ACC112 (cell line): ENCODE data around the gene PGK1.
"Not testable (repeated sequence)": the region's sequence is repeated elsewhere in the genome, so short reads cannot be mapped to it uniquely, and the experiment has no call there.

Experiments
- H2AFZ ChIP-seq: fragments of 200-600 bp; sonication (generic); one replicate; pipeline ENCODE4 v1.6.0; 2017; ENCODE audit warnings: antibody characterized with exemption, low read length; ENCODE audit not compliant: unreplicated experiment
- H3K27ac ChIP-seq: fragments of 200-600 bp; sonication (generic); 2 replicates; pipeline ENCODE4 v1.5.1; 2014; ENCODE audit warnings: low read depth, mild to moderate bottlenecking, antibody characterized with exemption, low read length, moderate library complexity
- H3K27me3 ChIP-seq: fragments of 200-600 bp; sonication (generic); 2 replicates; pipeline ENCODE4 v1.6.1; 2014; ENCODE audit warnings: mild to moderate bottlenecking, antibody characterized with exemption, low read length, moderate library complexity, mixed read lengths; ENCODE audit not compliant: insufficient read depth
- H3K36me3 ChIP-seq: fragments of 200-600 bp; sonication (generic); 2 replicates; pipeline ENCODE4 v1.6.1; 2016; ENCODE audit warnings: mild to moderate bottlenecking, antibody characterized with exemption, low read length, moderate library complexity, mixed read lengths; ENCODE audit not compliant: insufficient read depth
- H3K4me1 ChIP-seq: fragments of 200-600 bp; sonication (generic); one replicate; pipeline ENCODE4 v1.6.1; 2016; ENCODE audit warnings: low read length, mixed read lengths; ENCODE audit not compliant: insufficient read depth, unreplicated experiment, control insufficient read depth
- H3K4me3 ChIP-seq: fragments of 200-600 bp; sonication (generic); 2 replicates; pipeline ENCODE4 v1.5.1; 2014; ENCODE audit warnings: mild to moderate bottlenecking, low read depth, low read length
- H3K79me2 ChIP-seq: fragments of 200-600 bp; sonication (generic); one replicate; pipeline ENCODE4 v1.6.0; 2016; ENCODE audit warnings: low read length; ENCODE audit not compliant: control insufficient read depth, unreplicated experiment, insufficient read depth

PGK1 gene

GRCh38 chrX:78116766-78117165 is 12.7 kb downstream of the PGK1 start:
- Histone ChIP-seq H3K79me2 (peaks cover 94% of the 10 kb centered on the region), H3K4me3 (no peak overlapping the region), H3K27ac (no peak overlapping the region), H3K36me3 (peaks cover 52% of the 10 kb centered on the region), H3K4me1 (peaks cover 12% of the 10 kb centered on the region), H3K27me3 (no peaks in the 10 kb centered on the region), H2AFZ (no peak overlapping the region)

GRCh38 chrX:78118628-78119027 is 14.6 kb downstream of the PGK1 start:
- peaks cover 49% of the 10 kb centered on the region for H3K36me3 ChIP-seq
- peaks cover 13% of the 10 kb centered on the region for H3K4me1 ChIP-seq
- H2AFZ ChIP-seq, result no peak overlapping the region
- H3K79me2 ChIP-seq, result peaks cover 84% of the 10 kb centered on the region
- H3K4me3 ChIP-seq, result no peak overlapping the region
- no peaks in the 10 kb centered on the region for H3K27me3 ChIP-seq
- no peak overlapping the region for H3K27ac ChIP-seq

DNA sequence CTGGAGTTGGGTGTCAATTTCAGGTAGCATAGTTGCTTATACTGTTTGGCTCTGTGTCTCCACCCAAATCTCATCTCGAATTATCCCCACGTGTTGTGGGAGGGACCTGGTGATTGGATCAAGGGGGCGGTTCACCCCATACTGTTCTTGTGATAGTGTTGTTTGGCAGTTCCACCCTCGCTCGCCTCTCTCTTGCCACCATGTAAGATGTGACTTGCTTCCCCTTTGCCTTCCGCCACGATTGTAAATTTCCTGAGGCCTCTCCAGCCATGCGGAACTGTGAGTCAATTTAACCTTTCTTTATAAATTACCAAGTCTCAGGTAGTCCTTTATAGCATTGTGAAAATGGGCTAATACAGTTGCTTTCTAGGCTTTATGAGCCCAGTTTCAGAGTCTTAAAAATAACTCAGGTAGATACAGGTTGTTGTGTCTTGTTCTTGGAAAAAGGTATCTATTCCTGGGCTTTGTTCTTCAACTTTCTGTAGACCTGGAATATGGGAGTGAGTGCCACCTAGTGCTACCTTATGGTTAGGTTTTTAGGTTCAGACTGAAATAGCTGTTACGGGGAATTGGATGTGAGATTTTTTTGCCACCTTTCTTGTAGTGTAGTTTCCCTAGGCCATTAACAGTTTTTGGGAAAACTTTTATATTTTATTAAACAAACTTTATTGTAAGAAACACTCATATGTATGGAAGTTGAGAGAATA is 15.6 kb downstream of the PGK1 start:
- Histone ChIP-seq H3K27me3 (no peaks in the 10 kb centered on the region), H3K27ac (no peak overlapping the region), H3K79me2 (peaks cover 77% of the 10 kb centered on the region), H3K36me3 (peaks cover 53% of the 10 kb centered on the region), H3K4me3 (no peak overlapping the region), H2AFZ (no peak overlapping the region), H3K4me1 (peaks cover 13% of the 10 kb centered on the region)

DNA sequence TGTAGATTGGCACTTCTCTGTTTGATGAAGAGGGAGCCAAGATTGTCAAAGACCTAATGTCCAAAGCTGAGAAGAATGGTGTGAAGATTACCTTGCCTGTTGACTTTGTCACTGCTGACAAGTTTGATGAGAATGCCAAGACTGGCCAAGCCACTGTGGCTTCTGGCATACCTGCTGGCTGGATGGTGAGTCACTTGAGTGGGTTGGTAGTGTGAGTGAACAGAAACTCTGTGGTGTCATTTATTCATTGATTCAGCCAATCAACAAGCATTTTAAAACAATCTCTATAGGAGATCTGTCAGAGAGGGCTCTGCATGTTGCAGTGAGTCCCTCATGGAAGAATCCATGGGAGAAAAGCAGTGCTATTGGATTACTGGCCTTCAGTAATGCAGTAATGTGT is 19.1 kb downstream of the PGK1 start:
- peak overlapping the region; percentile 37 for H3K27ac ChIP-seq
- peaks cover 49% of the 10 kb centered on the region for H3K36me3 ChIP-seq
- H3K27me3 ChIP-seq, result no peaks in the 10 kb centered on the region
- H3K4me1 ChIP-seq, result peaks cover 21% of the 10 kb centered on the region
- peaks cover 54% of the 10 kb centered on the region for H3K79me2 ChIP-seq
- no peak overlapping the region for H2AFZ ChIP-seq
- H3K4me3 ChIP-seq, result no peak overlapping the region

- peaks cover 21% of the 10 kb centered on the region for H3K4me1 ChIP-seq
- H3K27ac ChIP-seq, result no peak overlapping the region
- H3K79me2 ChIP-seq, result peaks cover 44% of the 10 kb centered on the region
- H2AFZ ChIP-seq, result no peak overlapping the region
- peaks cover 50% of the 10 kb centered on the region for H3K36me3 ChIP-seq
- H3K27me3 ChIP-seq, result no peaks in the 10 kb centered on the region
- no peak overlapping the region for H3K4me3 ChIP-seq
These were observed 20.3 kb downstream of the PGK1 start for GRCh38 chrX:78124307-78124706.

- Histone ChIP-seq H3K27ac (no peak overlapping the region), H3K4me3 (no peak overlapping the region), H3K79me2 (peaks cover 36% of the 10 kb centered on the region), H3K36me3 (peaks cover 54% of the 10 kb centered on the region), H2AFZ (no peak overlapping the region), H3K27me3 (no peaks in the 10 kb centered on the region), H3K4me1 (peaks cover 21% of the 10 kb centered on the region)
These were observed 21.1 kb downstream of the PGK1 start for GRCh38 chrX:78125148-78125547.

- not testable (repeated sequence) for H3K4me3 ChIP-seq, H2AFZ ChIP-seq, H3K27ac ChIP-seq, H3K27me3 ChIP-seq
- peaks cover 54% of the 10 kb centered on the region for H3K36me3 ChIP-seq
- peaks cover 20% of the 10 kb centered on the region for H3K4me1 ChIP-seq
- H3K79me2 ChIP-seq, result peaks cover 32% of the 10 kb centered on the region
These were observed 21.7 kb downstream of the PGK1 start for GRCh38 chrX:78125781-78126180.

- H3K4me3 ChIP-seq, result no peak overlapping the region
- H3K36me3 ChIP-seq, result peaks cover 35% of the 10 kb centered on the region
- peak overlapping the region; percentile 23; the same call in 1 of the 2 replicates for H3K27ac ChIP-seq
- no peaks in the 10 kb centered on the region for H3K27me3 ChIP-seq
- H3K79me2 ChIP-seq, result peaks cover 10% of the 10 kb centered on the region
- no peak overlapping the region for H2AFZ ChIP-seq
- peaks cover 7% of the 10 kb centered on the region for H3K4me1 ChIP-seq
These were observed 25.7 kb downstream of the PGK1 start for GRCh38 chrX:78129714-78130113.

GRCh38 chrX:78130396-78130795 is 26.3 kb downstream of the PGK1 start:
- Histone ChIP-seq H3K27me3 (no peaks in the 10 kb centered on the region), H3K4me3 (no peak overlapping the region), H3K27ac (no peak overlapping the region), H3K79me2 (peaks cover 5% of the 10 kb centered on the region), H3K4me1 (peaks cover 7% of the 10 kb centered on the region), H3K36me3 (peaks cover 34% of the 10 kb centered on the region), H2AFZ (no peak overlapping the region)

- H3K4me1 ChIP-seq, result peaks cover 3% of the 10 kb centered on the region
- H2AFZ ChIP-seq, result no peak overlapping the region
- H3K79me2 ChIP-seq, result no peaks in the 10 kb centered on the region
- peaks cover 29% of the 10 kb centered on the region for H3K36me3 ChIP-seq
- H3K27me3 ChIP-seq, result no peaks in the 10 kb centered on the region
- no peak overlapping the region for H3K27ac ChIP-seq
- H3K4me3 ChIP-seq, result no peak overlapping the region
These were observed 27.1 kb downstream of the PGK1 start for GRCh38 chrX:78131117-78131516.

DNA sequence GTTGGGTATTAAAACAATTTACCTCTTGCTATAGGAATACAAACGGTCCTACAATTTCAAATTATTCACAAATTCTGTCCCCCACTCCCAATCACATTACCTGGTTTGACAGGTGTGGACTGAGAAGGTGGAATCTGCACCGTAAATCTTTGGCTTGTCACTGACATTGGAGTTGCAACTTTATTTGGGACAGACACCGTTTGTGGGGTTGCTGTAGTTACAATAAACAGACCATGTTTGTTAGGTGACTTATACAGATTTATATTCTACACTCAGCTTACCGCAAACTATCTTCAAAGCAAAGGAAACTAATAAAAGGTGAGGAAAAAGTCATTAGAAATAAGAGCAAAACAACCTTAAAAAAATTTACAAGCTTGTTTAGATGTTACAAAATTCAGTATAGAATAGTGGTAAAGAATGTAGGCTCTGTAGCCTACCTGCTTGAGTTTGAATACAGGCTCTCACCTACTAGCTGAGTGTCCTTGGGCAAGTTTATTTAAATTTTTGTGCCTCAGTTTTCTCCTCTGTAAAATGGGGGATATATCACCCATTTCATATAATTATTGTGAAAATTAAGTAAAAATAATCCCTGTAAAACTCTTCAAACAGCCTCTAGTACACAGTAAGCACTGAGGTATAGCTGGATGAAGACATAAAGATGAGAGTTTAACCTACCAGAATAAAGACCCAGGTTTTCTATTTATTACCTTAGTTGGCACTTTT is 29.4 kb downstream of the PGK1 start:
- Histone ChIP-seq H3K4me3 (no peak overlapping the region), H3K79me2 (no peaks in the 10 kb centered on the region), H3K27me3 (no peaks in the 10 kb centered on the region), H3K4me1 (no peaks in the 10 kb centered on the region), H3K27ac (no peak overlapping the region; the same call in 1 of the 2 replicates), H3K36me3 (peaks cover 12% of the 10 kb centered on the region), H2AFZ (no peak overlapping the region)
